Mammary epithelial cell (primary cell): ENCODE measurements around the gene GABRD.

Experiments
- EZH2 ChIP-seq: IDR thresholded peaks from 2 replicates; pipeline ENCODE4 v1.6.1; 2012; ENCODE audit warnings: low read length, inconsistent platforms, borderline replicate concordance
- TF ChIP-seq, protein P1 (sequence below), 2 donors: IDR thresholded peaks in 1 of 2; conservative IDR thresholded peaks in 1 of 2; 2 replicates each; pipeline ENCODE4 v1.5.1; 2011 to 2012; ENCODE audit warnings: inconsistent platforms in 2 of 2, low read length in 2 of 2, mild to moderate bottlenecking in 2 of 2, control low read depth in 1 of 2, low read depth in 1 of 2; ENCODE audit not compliant: insufficient read depth in 1 of 2; ENCODE audit errors: extremely low read depth in 1 of 2

- TF ChIP-seq, protein P1, sequence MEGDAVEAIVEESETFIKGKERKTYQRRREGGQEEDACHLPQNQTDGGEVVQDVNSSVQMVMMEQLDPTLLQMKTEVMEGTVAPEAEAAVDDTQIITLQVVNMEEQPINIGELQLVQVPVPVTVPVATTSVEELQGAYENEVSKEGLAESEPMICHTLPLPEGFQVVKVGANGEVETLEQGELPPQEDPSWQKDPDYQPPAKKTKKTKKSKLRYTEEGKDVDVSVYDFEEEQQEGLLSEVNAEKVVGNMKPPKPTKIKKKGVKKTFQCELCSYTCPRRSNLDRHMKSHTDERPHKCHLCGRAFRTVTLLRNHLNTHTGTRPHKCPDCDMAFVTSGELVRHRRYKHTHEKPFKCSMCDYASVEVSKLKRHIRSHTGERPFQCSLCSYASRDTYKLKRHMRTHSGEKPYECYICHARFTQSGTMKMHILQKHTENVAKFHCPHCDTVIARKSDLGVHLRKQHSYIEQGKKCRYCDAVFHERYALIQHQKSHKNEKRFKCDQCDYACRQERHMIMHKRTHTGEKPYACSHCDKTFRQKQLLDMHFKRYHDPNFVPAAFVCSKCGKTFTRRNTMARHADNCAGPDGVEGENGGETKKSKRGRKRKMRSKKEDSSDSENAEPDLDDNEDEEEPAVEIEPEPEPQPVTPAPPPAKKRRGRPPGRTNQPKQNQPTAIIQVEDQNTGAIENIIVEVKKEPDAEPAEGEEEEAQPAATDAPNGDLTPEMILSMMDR (conservative IDR thresholded peaks at IDR 0.05 in 1 of 2, IDR thresholded peaks at IDR 0.05 in 1 of 2; ENCODE audit: extremely low read depth in 1 of 2, insufficient read depth in 1 of 2, low read depth in 1 of 2, low read length in 2 of 2), result no peak
- no peak for TF ChIP-seq EZH2
Observed at GRCh38 chr1:2060072-2060471, 40.9 kb downstream of the GABRD start.
